ENCODE measurements around the gene MKKS.

- TF ChIP-seq CTCF (conservative IDR thresholded peaks at IDR 0.05; ENCODE audit: low read length) (no peak), EZH2phosphoT487 (IDR thresholded peaks at IDR 0.05; ENCODE audit: borderline replicate concordance) (no peak)
Observed at GRCh38 chr20:10436053-10436699, 2.2 kb upstream of the MKKS start.
